ENCODE measurements around the gene IRS2.

The IRS2 gene

GRCh38 chr13:109776575-109776974 lies 9.8 kb downstream of the IRS2 start:
- Histone ChIP-seq H3K9me3 (ENCODE audit: control insufficient read depth, low read length) (no peaks in the 10 kb centered on the region), H3K4me3 (ENCODE audit: low read length) (peak overlapping the region; percentile 89), H3K36me3 (ENCODE audit: control insufficient read depth, insufficient read depth, low read length, severe bottlenecking) (peaks cover 61% of the 10 kb centered on the region), H3K4me1 (ENCODE audit: control insufficient read depth, insufficient read depth, low read length) (peaks cover 44% of the 10 kb centered on the region), H3K9ac (ENCODE audit: low read length) (peak overlapping the region; percentile 48), H3K27me3 (replicated peaks; ENCODE audit: control insufficient read depth, insufficient read depth, low read length) (no peaks in the 10 kb centered on the region)
- DNase-seq (ENCODE audit: low read depth): peak; percentile 22

- Histone ChIP-seq H3K36me3 (ENCODE audit: control insufficient read depth, insufficient read depth, low read length, severe bottlenecking) (peaks cover 61% of the 10 kb centered on the region), H3K4me1 (ENCODE audit: control insufficient read depth, insufficient read depth, low read length) (peaks cover 37% of the 10 kb centered on the region), H3K9me3 (ENCODE audit: control insufficient read depth, low read length) (no peaks in the 10 kb centered on the region), H3K27me3 (replicated peaks; ENCODE audit: control insufficient read depth, insufficient read depth, low read length) (no peaks in the 10 kb centered on the region), H3K4me3 (ENCODE audit: low read length) (no peak overlapping the region), H3K9ac (ENCODE audit: low read length) (no peak overlapping the region)
- no peak for DNase-seq (ENCODE audit: low read depth)
These were observed 12.6 kb downstream of the IRS2 start for GRCh38 chr13:109773786-109774185.

- Histone ChIP-seq H3K27me3 (replicated peaks; ENCODE audit: control insufficient read depth, insufficient read depth, low read length) (no peaks in the 10 kb centered on the region), H3K9ac (ENCODE audit: low read length) (no peak overlapping the region), H3K4me3 (ENCODE audit: low read length) (no peak overlapping the region), H3K9me3 (ENCODE audit: control insufficient read depth, low read length) (no peaks in the 10 kb centered on the region), H3K36me3 (ENCODE audit: control insufficient read depth, insufficient read depth, low read length, severe bottlenecking) (peaks cover 66% of the 10 kb centered on the region), H3K4me1 (ENCODE audit: control insufficient read depth, insufficient read depth, low read length) (peaks cover 32% of the 10 kb centered on the region)
- no peak for DNase-seq (ENCODE audit: low read depth)
These were observed 13.1 kb downstream of the IRS2 start for GRCh38 chr13:109773276-109773675.

GRCh38 chr13:109771926-109772325 lies 14.5 kb downstream of the IRS2 start:
- Histone ChIP-seq H3K27me3 (replicated peaks; ENCODE audit: control insufficient read depth, insufficient read depth, low read length) (no peaks in the 10 kb centered on the region), H3K36me3 (ENCODE audit: control insufficient read depth, insufficient read depth, low read length, severe bottlenecking) (peaks cover 76% of the 10 kb centered on the region), H3K4me3 (ENCODE audit: low read length) (no peak overlapping the region), H3K9me3 (ENCODE audit: control insufficient read depth, low read length) (no peaks in the 10 kb centered on the region), H3K4me1 (ENCODE audit: control insufficient read depth, insufficient read depth, low read length) (peaks cover 21% of the 10 kb centered on the region), H3K9ac (ENCODE audit: low read length) (no peak overlapping the region)
- no peak for DNase-seq (ENCODE audit: low read depth)

GRCh38 chr13:109770436-109770835 lies 15.9 kb downstream of the IRS2 start:
- Histone ChIP-seq H3K27me3 (replicated peaks; ENCODE audit: control insufficient read depth, insufficient read depth, low read length) (no peaks in the 10 kb centered on the region), H3K4me1 (ENCODE audit: control insufficient read depth, insufficient read depth, low read length) (peaks cover 13% of the 10 kb centered on the region), H3K4me3 (ENCODE audit: low read length) (no peak overlapping the region), H3K9me3 (ENCODE audit: control insufficient read depth, low read length) (no peaks in the 10 kb centered on the region), H3K36me3 (ENCODE audit: control insufficient read depth, insufficient read depth, low read length, severe bottlenecking) (peaks cover 76% of the 10 kb centered on the region), H3K9ac (ENCODE audit: low read length) (no peak overlapping the region)
- no peak for DNase-seq (ENCODE audit: low read depth)

- H3K27me3 ChIP-seq (replicated peaks; ENCODE audit: control insufficient read depth, insufficient read depth, low read length): no peaks in the 10 kb centered on the region
- no peak overlapping the region for H3K9ac ChIP-seq (ENCODE audit: low read length)
- H3K4me1 ChIP-seq (ENCODE audit: control insufficient read depth, insufficient read depth, low read length): peaks cover 13% of the 10 kb centered on the region
- no peak overlapping the region for H3K4me3 ChIP-seq (ENCODE audit: low read length)
- DNase-seq (ENCODE audit: low read depth): no peak
- peaks cover 76% of the 10 kb centered on the region for H3K36me3 ChIP-seq (ENCODE audit: control insufficient read depth, insufficient read depth, low read length, severe bottlenecking)
- H3K9me3 ChIP-seq (ENCODE audit: control insufficient read depth, low read length): no peaks in the 10 kb centered on the region
These were observed 16.5 kb downstream of the IRS2 start for GRCh38 chr13:109769921-109770320.

GRCh38 chr13:109769275-109769674 lies 17.1 kb downstream of the IRS2 start:
- Histone ChIP-seq H3K4me1 (ENCODE audit: control insufficient read depth, insufficient read depth, low read length) (peaks cover 18% of the 10 kb centered on the region), H3K36me3 (ENCODE audit: control insufficient read depth, insufficient read depth, low read length, severe bottlenecking) (peaks cover 73% of the 10 kb centered on the region), H3K27me3 (replicated peaks; ENCODE audit: control insufficient read depth, insufficient read depth, low read length) (no peaks in the 10 kb centered on the region), H3K9ac (ENCODE audit: low read length) (no peak overlapping the region), H3K9me3 (ENCODE audit: control insufficient read depth, low read length) (no peaks in the 10 kb centered on the region), H3K4me3 (ENCODE audit: low read length) (no peak overlapping the region)
- no peak for DNase-seq (ENCODE audit: low read depth)

GRCh38 chr13:109768616-109769015 lies 17.8 kb downstream of the IRS2 start:
- Histone ChIP-seq H3K36me3 (ENCODE audit: control insufficient read depth, insufficient read depth, low read length, severe bottlenecking) (peaks cover 68% of the 10 kb centered on the region), H3K4me3 (ENCODE audit: low read length) (no peak overlapping the region), H3K9me3 (ENCODE audit: control insufficient read depth, low read length) (no peaks in the 10 kb centered on the region), H3K4me1 (ENCODE audit: control insufficient read depth, insufficient read depth, low read length) (peaks cover 24% of the 10 kb centered on the region), H3K27me3 (replicated peaks; ENCODE audit: control insufficient read depth, insufficient read depth, low read length) (no peaks in the 10 kb centered on the region), H3K9ac (ENCODE audit: low read length) (no peak overlapping the region)
- DNase-seq (ENCODE audit: low read depth): no peak

GRCh38 chr13:109768176-109768575 lies 18.2 kb downstream of the IRS2 start:
- no peak for DNase-seq (ENCODE audit: low read depth)
- H3K9ac ChIP-seq (ENCODE audit: low read length): no peak overlapping the region
- no peaks in the 10 kb centered on the region for H3K27me3 ChIP-seq (replicated peaks; ENCODE audit: control insufficient read depth, insufficient read depth, low read length)
- no peak overlapping the region for H3K4me3 ChIP-seq (ENCODE audit: low read length)
- H3K9me3 ChIP-seq (ENCODE audit: control insufficient read depth, low read length): no peaks in the 10 kb centered on the region
- H3K4me1 ChIP-seq (ENCODE audit: control insufficient read depth, insufficient read depth, low read length): peaks cover 29% of the 10 kb centered on the region
- peaks cover 68% of the 10 kb centered on the region for H3K36me3 ChIP-seq (ENCODE audit: control insufficient read depth, insufficient read depth, low read length, severe bottlenecking)

GRCh38 chr13:109767023-109767422 lies 19.4 kb downstream of the IRS2 start:
- no peak overlapping the region for H3K4me3 ChIP-seq (ENCODE audit: low read length)
- peaks cover 40% of the 10 kb centered on the region for H3K4me1 ChIP-seq (ENCODE audit: control insufficient read depth, insufficient read depth, low read length)
- H3K27me3 ChIP-seq (replicated peaks; ENCODE audit: control insufficient read depth, insufficient read depth, low read length): no peaks in the 10 kb centered on the region
- H3K9ac ChIP-seq (ENCODE audit: low read length): no peak overlapping the region
- no peaks in the 10 kb centered on the region for H3K9me3 ChIP-seq (ENCODE audit: control insufficient read depth, low read length)
- no peak for DNase-seq (ENCODE audit: low read depth)
- peaks cover 69% of the 10 kb centered on the region for H3K36me3 ChIP-seq (ENCODE audit: control insufficient read depth, insufficient read depth, low read length, severe bottlenecking)

- H3K9me3 ChIP-seq (ENCODE audit: control insufficient read depth, low read length): no peaks in the 10 kb centered on the region
- H3K4me3 ChIP-seq (ENCODE audit: low read length): no peak overlapping the region
- DNase-seq (ENCODE audit: low read depth): no peak
- no peaks in the 10 kb centered on the region for H3K27me3 ChIP-seq (replicated peaks; ENCODE audit: control insufficient read depth, insufficient read depth, low read length)
- H3K36me3 ChIP-seq (ENCODE audit: control insufficient read depth, insufficient read depth, low read length, severe bottlenecking): peaks cover 62% of the 10 kb centered on the region
- peaks cover 54% of the 10 kb centered on the region for H3K4me1 ChIP-seq (ENCODE audit: control insufficient read depth, insufficient read depth, low read length)
- H3K9ac ChIP-seq (ENCODE audit: low read length): no peak overlapping the region
These were observed 21.7 kb downstream of the IRS2 start for GRCh38 chr13:109764470-109765291.

GRCh38 chr13:109764045-109764444 lies 22.3 kb downstream of the IRS2 start:
- no peak overlapping the region for H3K9ac ChIP-seq (ENCODE audit: low read length)
- no peak overlapping the region for H3K4me3 ChIP-seq (ENCODE audit: low read length)
- H3K27me3 ChIP-seq (replicated peaks; ENCODE audit: control insufficient read depth, insufficient read depth, low read length): no peaks in the 10 kb centered on the region
- peaks cover 49% of the 10 kb centered on the region for H3K4me1 ChIP-seq (ENCODE audit: control insufficient read depth, insufficient read depth, low read length)
- DNase-seq (ENCODE audit: low read depth): no peak
- peaks cover 62% of the 10 kb centered on the region for H3K36me3 ChIP-seq (ENCODE audit: control insufficient read depth, insufficient read depth, low read length, severe bottlenecking)
- no peaks in the 10 kb centered on the region for H3K9me3 ChIP-seq (ENCODE audit: control insufficient read depth, low read length)
